SU-DHL-6 (cell line): ENCODE results near the gene ZC3H12D.

Experiments used
- H2AFZ ChIP-seq: fragments of 200-600 bp; sonication (generic); 2 replicates; pipeline ENCODE4 v1.6.1; 2014; ENCODE audit warnings: low read depth, mild to moderate bottlenecking, moderate library complexity, mixed read lengths, antibody characterized with exemption, low read length; ENCODE audit not compliant: severe bottlenecking
- H3F3A ChIP-seq: fragments of 200-600 bp; shearing (Covaris generic); 2 replicates; pipeline ENCODE4 v1.6.0; 2016; ENCODE audit warnings: antibody characterized with exemption, mild to moderate bottlenecking; ENCODE audit not compliant: insufficient read depth
- H3K27ac ChIP-seq: fragments of 200-600 bp; sonication (generic); 2 replicates; pipeline ENCODE4 v1.5.1; 2016; ENCODE audit warnings: low read depth, mild to moderate bottlenecking, low read length, moderate library complexity, mixed read lengths
- H3K27me3 ChIP-seq: fragments of 200-600 bp; sonication (generic), shearing (Covaris generic); 2 replicates; pipeline ENCODE4 v1.6.0; 2014; ENCODE audit warnings: mild to moderate bottlenecking, low read length
- H3K36me3 ChIP-seq: fragments of 200-600 bp; sonication (generic); 2 replicates; pipeline ENCODE4 v1.6.1; 2014; ENCODE audit warnings: mild to moderate bottlenecking, low read length, mixed read lengths
- H3K4me2 ChIP-seq: fragments of 300-600, 200-600 bp; shearing (Covaris generic), sonication (generic); 2 replicates; pipeline ENCODE4 v1.6.0; 2014; ENCODE audit warnings: low read length, low read depth, mild to moderate bottlenecking; ENCODE audit not compliant: poor library complexity, severe bottlenecking
- H3K4me3 ChIP-seq: fragments of 200-600 bp; sonication (generic); 2 replicates; pipeline ENCODE4 v1.5.1; 2014; ENCODE audit warnings: antibody characterized with exemption, low read length, mild to moderate bottlenecking, mixed read lengths; ENCODE audit not compliant: insufficient read depth, poor library complexity, severe bottlenecking
- H3K79me2 ChIP-seq: fragments of 200-600 bp; sonication (generic); 2 replicates; pipeline ENCODE4 v1.6.1; 2014; ENCODE audit warnings: mild to moderate bottlenecking, low read length, moderate library complexity; ENCODE audit not compliant: insufficient read depth
- H3K9ac ChIP-seq: fragments of 200-600 bp; sonication (generic); 2 replicates; pipeline ENCODE4 v1.7.0; 2014; ENCODE audit warnings: mild to moderate bottlenecking, low read length
- H3K9me2 ChIP-seq: fragments of 200-600 bp; sonication (generic); replicated peaks from 2 replicates; pipeline ENCODE4 v1.6.1; 2014; ENCODE audit warnings: low read length; ENCODE audit not compliant: insufficient read depth
- H3K9me3 ChIP-seq: fragments of 200-600 bp; sonication (generic); 2 replicates; pipeline ENCODE4 v1.6.1; 2014; ENCODE audit warnings: low read length, mixed read lengths; ENCODE audit not compliant: insufficient read depth
- H4K20me1 ChIP-seq: fragments of 200-600 bp; sonication (generic); 2 replicates; pipeline ENCODE4 v1.6.1; 2014; ENCODE audit warnings: low read depth, mild to moderate bottlenecking, antibody characterized with exemption, low read length, moderate library complexity, mixed read lengths
- CTCF ChIP-seq: fragments of 200-600 bp; sonication (generic); IDR thresholded peaks from one replicate; pipeline ENCODE4 v1.5.1; 2017; ENCODE audit warnings: antibody characterized with exemption, mild to moderate bottlenecking, low read length, moderate library complexity; ENCODE audit not compliant: insufficient read depth, poor library complexity, severe bottlenecking
- EZH2phosphoT487 ChIP-seq: fragments of 200-600 bp; sonication (generic), shearing (Covaris generic); conservative IDR thresholded peaks from 2 replicates; pipeline ENCODE4 v1.6.1; 2018; ENCODE audit warnings: mild to moderate bottlenecking, antibody characterized with exemption, low read length, moderate library complexity, mixed read lengths

ZC3H12D gene

GRCh38 chr6:149493761-149494320, 9.0 kb upstream of the ZC3H12D start:
- Histone ChIP-seq H2AFZ (no peak overlapping the region), H3K27ac (no peak overlapping the region), H3F3A (no peaks in the 10 kb centered on the region), H3K9ac (no peak overlapping the region), H3K27me3 (no peaks in the 10 kb centered on the region), H4K20me1 (no peaks in the 10 kb centered on the region), H3K9me3 (no peaks in the 10 kb centered on the region), H3K4me3 (no peak overlapping the region), H3K9me2 (no peaks in the 10 kb centered on the region), H3K79me2 (no peaks in the 10 kb centered on the region), H3K4me2 (no peak overlapping the region), H3K36me3 (no peaks in the 10 kb centered on the region)
- TF ChIP-seq CTCF (no peak), EZH2phosphoT487 (no peak)

- H3K9me2 ChIP-seq, result no peaks in the 10 kb centered on the region
- H3K9ac ChIP-seq, result no peak overlapping the region
- H3K4me2 ChIP-seq, result no peak overlapping the region
- no peaks in the 10 kb centered on the region for H3K36me3 ChIP-seq
- H4K20me1 ChIP-seq, result no peaks in the 10 kb centered on the region
- H3K27me3 ChIP-seq, result no peaks in the 10 kb centered on the region
- TF ChIP-seq EZH2phosphoT487 (no peak), CTCF (no peak)
- no peak overlapping the region for H3K4me3 ChIP-seq
- no peaks in the 10 kb centered on the region for H3K9me3 ChIP-seq
- no peak overlapping the region for H2AFZ ChIP-seq
- no peaks in the 10 kb centered on the region for H3K79me2 ChIP-seq
- no peaks in the 10 kb centered on the region for H3F3A ChIP-seq
- no peak overlapping the region for H3K27ac ChIP-seq
These were observed 8.1 kb upstream of the ZC3H12D start for GRCh38 chr6:149492798-149493343.

DNA sequence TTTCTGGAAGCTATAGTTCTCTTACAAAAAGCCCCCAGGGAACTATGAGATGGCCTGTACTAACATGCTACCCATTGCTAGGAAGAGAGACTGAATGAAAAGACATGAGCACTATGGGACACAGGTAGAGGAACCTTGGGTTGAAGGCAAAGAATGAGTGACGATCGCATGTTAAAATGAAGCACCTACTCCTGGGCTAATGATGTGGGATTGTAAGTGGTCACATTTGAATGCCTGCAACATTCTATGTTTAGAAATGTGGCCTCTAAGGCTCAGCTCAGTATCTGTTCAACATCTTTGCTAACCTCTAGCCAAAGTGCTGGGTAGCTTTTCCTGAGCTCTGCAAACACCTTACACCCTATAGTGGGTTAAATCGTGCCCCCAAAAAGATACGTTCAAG, 5.2 kb upstream of the ZC3H12D start:
- H3F3A ChIP-seq, result peaks cover 6% of the 10 kb centered on the region; the same call in 1 of the 2 replicates
- H3K9me2 ChIP-seq, result no peaks in the 10 kb centered on the region
- no peak overlapping the region for H3K4me2 ChIP-seq
- TF ChIP-seq EZH2phosphoT487, result no peak
- no peak for TF ChIP-seq CTCF
- no peaks in the 10 kb centered on the region for H3K27me3 ChIP-seq
- no peak overlapping the region for H3K9ac ChIP-seq
- no peaks in the 10 kb centered on the region for H4K20me1 ChIP-seq
- H3K9me3 ChIP-seq, result no peaks in the 10 kb centered on the region
- H3K36me3 ChIP-seq, result no peaks in the 10 kb centered on the region
- H3K4me3 ChIP-seq, result no peak overlapping the region
- no peak overlapping the region for H2AFZ ChIP-seq
- no peak overlapping the region for H3K27ac ChIP-seq
- no peaks in the 10 kb centered on the region for H3K79me2 ChIP-seq
